ENCODE measurements around the gene GSC2.

The GSC2 gene

GRCh38 chr22:19125011-19125410 lies 25.1 kb downstream of the GSC2 start:
- peaks cover 19% of the 10 kb centered on the region for H4K20me1 ChIP-seq (ENCODE audit: insufficient read depth, low read length, poor library complexity, severe bottlenecking)
- H3K79me2 ChIP-seq (ENCODE audit: insufficient read depth, low read length): peaks cover 21% of the 10 kb centered on the region
- H3K4me3 ChIP-seq (ENCODE audit: low read length, poor library complexity, severe bottlenecking): no peak overlapping the region
- no peaks in the 10 kb centered on the region for H3F3A ChIP-seq (ENCODE audit: low read depth)
- TF ChIP-seq CTCF (conservative IDR thresholded peaks at IDR 0.05; ENCODE audit: low read length): no peak
- no peak for TF ChIP-seq EZH2phosphoT487 (IDR thresholded peaks at IDR 0.05; ENCODE audit: borderline replicate concordance)
- H3K4me1 ChIP-seq (ENCODE audit: insufficient read depth, low read length, poor library complexity, severe bottlenecking): peaks cover 20% of the 10 kb centered on the region
- H3K9me3 ChIP-seq (ENCODE audit: insufficient read depth, low read depth, low read length): no peaks in the 10 kb centered on the region
- no peak overlapping the region for H3K4me2 ChIP-seq (ENCODE audit: low read depth, low read length, poor library complexity, severe bottlenecking)
- no peaks in the 10 kb centered on the region for H3K27me3 ChIP-seq (ENCODE audit: insufficient read depth, low read length, poor library complexity, severe bottlenecking)
- no peak overlapping the region for H2AFZ ChIP-seq (ENCODE audit: low read length)
- H3K9me2 ChIP-seq (replicated peaks; ENCODE audit: low read depth, low read length): no peaks in the 10 kb centered on the region
- no peaks in the 10 kb centered on the region for H3K36me3 ChIP-seq (ENCODE audit: insufficient read depth, low read length)
- H3K9ac ChIP-seq (ENCODE audit: low read depth, low read length, poor library complexity, severe bottlenecking): no peak overlapping the region

DNA sequence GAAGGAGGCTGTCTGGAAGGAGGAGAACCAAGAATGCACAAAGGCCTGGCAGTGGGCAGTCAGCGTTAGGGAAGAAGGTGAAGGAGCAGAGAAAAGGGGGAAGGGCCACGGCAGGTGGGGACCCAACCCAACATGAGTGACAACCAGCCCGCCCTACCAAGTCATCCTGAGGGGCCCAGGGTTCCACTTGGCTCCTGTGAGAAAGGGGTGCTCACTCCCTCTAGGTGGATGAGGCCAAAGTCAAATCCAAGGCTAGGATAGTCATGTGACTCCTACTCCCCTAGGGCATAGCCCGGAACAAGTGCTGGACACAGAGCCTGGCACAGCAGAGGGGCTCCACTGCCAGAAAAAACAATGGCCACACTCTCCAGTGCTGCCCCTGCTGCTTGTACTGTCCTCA lies 25.7 kb downstream of the GSC2 start:
- Histone ChIP-seq H3K79me2 (ENCODE audit: insufficient read depth, low read length) (peaks cover 28% of the 10 kb centered on the region), H3K4me3 (ENCODE audit: low read length, poor library complexity, severe bottlenecking) (no peak overlapping the region), H3K4me1 (ENCODE audit: insufficient read depth, low read length, poor library complexity, severe bottlenecking) (peaks cover 24% of the 10 kb centered on the region), H3K27me3 (ENCODE audit: insufficient read depth, low read length, poor library complexity, severe bottlenecking) (no peaks in the 10 kb centered on the region), H3K4me2 (ENCODE audit: low read depth, low read length, poor library complexity, severe bottlenecking) (no peak overlapping the region), H3K9ac (ENCODE audit: low read depth, low read length, poor library complexity, severe bottlenecking) (no peak overlapping the region), H2AFZ (ENCODE audit: low read length) (no peak overlapping the region), H3F3A (ENCODE audit: low read depth) (no peaks in the 10 kb centered on the region), H4K20me1 (ENCODE audit: insufficient read depth, low read length, poor library complexity, severe bottlenecking) (peaks cover 25% of the 10 kb centered on the region), H3K9me3 (ENCODE audit: insufficient read depth, low read depth, low read length) (no peaks in the 10 kb centered on the region), H3K36me3 (ENCODE audit: insufficient read depth, low read length) (no peaks in the 10 kb centered on the region), H3K9me2 (replicated peaks; ENCODE audit: low read depth, low read length) (no peaks in the 10 kb centered on the region)
- TF ChIP-seq EZH2phosphoT487 (IDR thresholded peaks at IDR 0.05; ENCODE audit: borderline replicate concordance): no peak
- TF ChIP-seq CTCF (conservative IDR thresholded peaks at IDR 0.05; ENCODE audit: low read length): no peak

- no peaks in the 10 kb centered on the region for H3K9me3 ChIP-seq (ENCODE audit: insufficient read depth, low read depth, low read length)
- no peak overlapping the region for H3K4me2 ChIP-seq (ENCODE audit: low read depth, low read length, poor library complexity, severe bottlenecking)
- no peak for TF ChIP-seq CTCF (conservative IDR thresholded peaks at IDR 0.05; ENCODE audit: low read length)
- no peak for TF ChIP-seq EZH2phosphoT487 (IDR thresholded peaks at IDR 0.05; ENCODE audit: borderline replicate concordance)
- peaks cover 32% of the 10 kb centered on the region for H3K79me2 ChIP-seq (ENCODE audit: insufficient read depth, low read length)
- no peak overlapping the region for H2AFZ ChIP-seq (ENCODE audit: low read length)
- peaks cover 28% of the 10 kb centered on the region for H3K4me1 ChIP-seq (ENCODE audit: insufficient read depth, low read length, poor library complexity, severe bottlenecking)
- H3K9me2 ChIP-seq (replicated peaks; ENCODE audit: low read depth, low read length): no peaks in the 10 kb centered on the region
- no peak overlapping the region for H3K4me3 ChIP-seq (ENCODE audit: low read length, poor library complexity, severe bottlenecking)
- H3K27me3 ChIP-seq (ENCODE audit: insufficient read depth, low read length, poor library complexity, severe bottlenecking): no peaks in the 10 kb centered on the region
- no peaks in the 10 kb centered on the region for H3F3A ChIP-seq (ENCODE audit: low read depth)
- H3K9ac ChIP-seq (ENCODE audit: low read depth, low read length, poor library complexity, severe bottlenecking): no peak overlapping the region
- no peaks in the 10 kb centered on the region for H3K36me3 ChIP-seq (ENCODE audit: insufficient read depth, low read length)
- H4K20me1 ChIP-seq (ENCODE audit: insufficient read depth, low read length, poor library complexity, severe bottlenecking): peaks cover 30% of the 10 kb centered on the region
These were observed 26.2 kb downstream of the GSC2 start for GRCh38 chr22:19123936-19124335.
